ENCODE data around the gene CHRDL2.

CHRDL2 gene

DNA sequence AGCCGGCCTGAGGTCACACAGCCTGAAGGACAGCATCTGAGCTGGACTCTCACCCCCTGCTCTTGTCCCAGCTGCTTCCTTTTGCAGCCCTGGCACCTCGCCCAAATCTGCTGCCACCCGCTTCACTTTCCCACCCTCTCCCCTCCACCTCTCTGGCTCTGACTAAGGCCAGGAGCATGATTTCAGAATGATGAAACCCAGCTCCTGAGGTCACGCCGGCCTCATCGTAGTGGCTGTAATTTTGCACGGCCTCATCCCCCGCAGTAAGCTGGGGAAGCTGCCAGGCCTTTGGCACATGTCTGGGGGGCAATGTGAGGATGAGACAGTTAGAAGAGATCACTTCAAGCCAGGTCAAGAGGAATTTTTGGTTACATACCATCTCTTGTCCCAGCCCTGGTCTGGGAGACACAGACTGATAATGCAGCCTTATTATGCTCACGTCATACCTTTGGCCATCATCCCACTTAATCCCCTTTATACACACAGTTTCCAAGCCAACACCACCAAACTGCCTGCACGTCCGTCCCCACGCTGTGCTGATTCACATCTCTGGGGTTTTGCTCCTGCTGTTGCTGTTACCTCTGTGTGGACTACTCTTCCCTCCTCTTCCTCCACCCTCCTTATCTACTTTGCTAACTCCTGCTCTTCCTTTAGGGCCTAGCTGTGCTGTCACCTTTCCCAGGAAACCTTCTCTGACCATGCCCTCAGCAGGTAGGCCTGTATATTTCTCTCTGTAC is 58.1 kb downstream of the CHRDL2 start:
- TF ChIP-seq, protein P1, sequence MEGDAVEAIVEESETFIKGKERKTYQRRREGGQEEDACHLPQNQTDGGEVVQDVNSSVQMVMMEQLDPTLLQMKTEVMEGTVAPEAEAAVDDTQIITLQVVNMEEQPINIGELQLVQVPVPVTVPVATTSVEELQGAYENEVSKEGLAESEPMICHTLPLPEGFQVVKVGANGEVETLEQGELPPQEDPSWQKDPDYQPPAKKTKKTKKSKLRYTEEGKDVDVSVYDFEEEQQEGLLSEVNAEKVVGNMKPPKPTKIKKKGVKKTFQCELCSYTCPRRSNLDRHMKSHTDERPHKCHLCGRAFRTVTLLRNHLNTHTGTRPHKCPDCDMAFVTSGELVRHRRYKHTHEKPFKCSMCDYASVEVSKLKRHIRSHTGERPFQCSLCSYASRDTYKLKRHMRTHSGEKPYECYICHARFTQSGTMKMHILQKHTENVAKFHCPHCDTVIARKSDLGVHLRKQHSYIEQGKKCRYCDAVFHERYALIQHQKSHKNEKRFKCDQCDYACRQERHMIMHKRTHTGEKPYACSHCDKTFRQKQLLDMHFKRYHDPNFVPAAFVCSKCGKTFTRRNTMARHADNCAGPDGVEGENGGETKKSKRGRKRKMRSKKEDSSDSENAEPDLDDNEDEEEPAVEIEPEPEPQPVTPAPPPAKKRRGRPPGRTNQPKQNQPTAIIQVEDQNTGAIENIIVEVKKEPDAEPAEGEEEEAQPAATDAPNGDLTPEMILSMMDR (IDR thresholded peaks at IDR 0.05; ENCODE audit: low read depth, low read length, missing control alignments) = no peak
- no peak overlapping the region for H3K4me3 ChIP-seq (replicated peaks; ENCODE audit: low read depth, low read length)
- DNase-seq (ENCODE audit: extremely low read depth, low read depth) = peak; percentile 80

DNA sequence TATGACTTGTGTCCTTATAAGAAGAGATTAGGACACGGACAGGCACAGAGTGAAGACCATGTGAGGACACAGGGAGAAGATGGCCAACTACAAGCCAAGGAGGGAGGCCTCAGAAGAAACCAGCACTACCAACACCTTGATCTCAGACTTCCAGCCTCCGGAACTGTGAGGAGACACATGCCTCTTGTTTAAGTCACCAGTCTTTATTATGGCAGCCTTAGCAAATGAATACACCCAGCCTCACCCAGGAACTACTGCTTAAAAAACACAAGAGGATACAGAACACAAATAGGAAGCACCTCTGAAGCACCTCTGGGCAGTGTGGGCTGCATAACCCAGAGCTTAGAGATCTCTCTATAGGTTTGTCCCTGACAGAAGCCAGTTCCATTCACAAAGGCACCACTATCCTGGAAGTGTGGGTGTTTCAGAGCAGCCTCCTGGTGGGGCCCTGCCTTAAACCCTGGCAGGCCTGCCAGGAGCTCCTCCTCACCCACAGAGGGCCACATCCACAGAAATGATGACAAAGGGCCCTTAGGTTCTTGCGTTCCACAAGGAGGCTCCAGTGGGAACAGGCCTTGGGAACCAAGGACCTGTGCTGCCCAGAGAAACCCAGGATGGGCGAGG is 58.8 kb downstream of the CHRDL2 start:
- TF ChIP-seq, protein P1 (IDR thresholded peaks at IDR 0.05; ENCODE audit: low read depth, low read length, missing control alignments) = no peak
- DNase-seq (ENCODE audit: extremely low read depth, low read depth) = no peak
- no peak overlapping the region for H3K4me3 ChIP-seq (replicated peaks; ENCODE audit: low read depth, low read length)

DNA sequence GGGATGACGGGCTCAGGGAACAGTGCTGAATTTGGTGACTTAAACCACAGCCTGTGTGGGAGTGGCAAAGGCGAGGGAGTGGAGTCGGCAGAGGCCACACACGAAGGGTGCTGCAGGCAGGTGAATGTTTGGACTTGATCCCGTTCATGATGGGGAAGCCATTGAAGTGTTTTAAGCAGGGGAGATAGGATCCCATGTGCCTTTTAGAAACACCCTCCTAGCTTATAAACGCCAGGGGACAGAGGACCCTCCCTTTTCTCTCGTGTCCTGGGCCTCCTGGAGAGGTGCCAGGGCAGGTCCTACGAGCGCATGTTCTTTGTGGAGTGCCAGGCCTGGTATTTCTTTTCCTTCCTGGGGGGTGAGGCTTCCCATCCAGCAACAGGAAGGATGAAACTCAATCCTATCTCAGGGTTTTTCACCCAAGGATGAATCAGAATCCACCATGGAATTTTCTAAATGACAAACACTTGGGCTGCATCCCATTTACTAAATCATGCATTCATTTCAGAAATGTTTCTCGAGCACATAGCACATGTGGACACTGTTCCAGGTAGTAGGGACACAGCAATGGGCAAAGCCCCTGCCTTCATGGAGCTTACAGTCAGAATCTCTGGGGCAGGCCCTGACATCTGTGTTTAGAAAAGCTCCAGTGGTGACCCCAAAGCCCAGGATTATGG is 59.6 kb downstream of the CHRDL2 start:
- TF ChIP-seq, protein P1 (IDR thresholded peaks at IDR 0.05; ENCODE audit: low read depth, low read length, missing control alignments) = no peak
- H3K4me3 ChIP-seq (replicated peaks; ENCODE audit: low read depth, low read length) = no peak overlapping the region
- DNase-seq (ENCODE audit: extremely low read depth, low read depth) = no peak

DNA sequence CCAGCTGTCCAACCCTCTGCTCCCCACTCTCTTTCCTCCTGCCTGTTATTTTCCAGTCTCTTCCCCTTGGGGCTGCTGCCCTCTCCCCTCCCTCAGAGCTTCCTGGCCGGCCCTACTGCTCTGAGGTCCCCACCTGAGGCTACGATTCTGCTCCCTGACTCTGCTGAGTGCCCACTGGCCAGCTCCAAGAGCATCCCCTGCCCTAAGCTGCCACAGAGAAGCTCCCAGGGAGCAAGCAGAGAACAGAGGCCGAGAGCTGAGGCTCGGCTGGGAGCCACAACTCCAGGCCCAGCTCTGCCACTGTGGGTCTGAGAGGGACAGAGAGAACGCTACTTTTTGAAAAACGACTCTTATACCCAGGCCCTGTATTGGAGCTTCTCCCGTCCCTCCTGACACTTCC is 61.1 kb downstream of the CHRDL2 start:
- DNase-seq (ENCODE audit: extremely low read depth, low read depth) = no peak
- TF ChIP-seq, protein P1 (IDR thresholded peaks at IDR 0.05; ENCODE audit: low read depth, low read length, missing control alignments) = no peak
- no peak overlapping the region for H3K4me3 ChIP-seq (replicated peaks; ENCODE audit: low read depth, low read length)

DNA sequence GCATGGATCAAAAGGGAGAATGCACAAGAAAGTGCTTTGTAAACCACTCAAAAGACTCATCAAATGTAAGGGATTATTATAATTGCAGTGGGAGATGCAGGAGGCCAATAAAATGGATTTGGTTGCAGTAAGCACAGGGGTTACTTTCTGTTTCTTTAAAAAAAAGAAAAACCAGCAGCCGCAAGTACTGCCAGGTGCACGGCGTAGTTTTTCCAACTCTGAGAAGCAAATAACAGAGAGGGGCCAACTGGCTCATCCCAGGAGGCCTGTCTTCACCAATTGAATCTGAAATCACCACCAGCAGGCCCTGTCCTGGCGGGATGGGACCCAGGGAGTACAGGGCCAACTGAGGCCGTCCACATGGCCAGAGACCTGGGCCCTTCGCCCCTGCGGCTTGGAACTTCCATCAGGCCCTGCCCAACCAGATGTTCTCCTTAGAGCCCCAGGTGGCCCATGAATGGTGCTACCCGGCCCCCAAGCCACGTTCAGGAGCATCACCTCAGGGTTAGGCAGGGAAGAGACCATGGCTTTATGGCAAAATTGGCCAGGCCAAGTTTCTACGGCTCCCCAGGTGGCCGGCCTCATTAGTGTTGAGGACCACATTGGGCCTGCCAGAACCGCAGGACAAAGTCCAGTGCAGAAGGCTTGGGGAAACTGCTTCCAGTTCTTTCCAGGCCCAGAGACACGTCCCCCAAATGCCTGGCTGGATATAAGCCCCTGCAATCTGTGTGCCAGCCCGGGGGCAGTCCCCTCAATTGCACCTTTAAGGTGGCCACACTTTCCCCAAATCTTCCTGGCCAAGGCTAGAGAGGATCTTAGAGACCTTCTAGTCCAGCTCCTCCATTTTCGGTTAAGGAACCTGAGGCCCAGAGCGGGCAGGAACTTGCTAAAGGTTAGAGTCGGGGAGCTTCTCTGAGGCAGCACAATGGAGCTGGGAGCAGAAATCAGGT is 61.7 kb downstream of the CHRDL2 start:
- H3K4me3 ChIP-seq (replicated peaks; ENCODE audit: low read depth, low read length) = no peak overlapping the region
- no peak for DNase-seq (ENCODE audit: extremely low read depth, low read depth)
- TF ChIP-seq, protein P1 (IDR thresholded peaks at IDR 0.05; ENCODE audit: low read depth, low read length, missing control alignments) = no peak

DNA sequence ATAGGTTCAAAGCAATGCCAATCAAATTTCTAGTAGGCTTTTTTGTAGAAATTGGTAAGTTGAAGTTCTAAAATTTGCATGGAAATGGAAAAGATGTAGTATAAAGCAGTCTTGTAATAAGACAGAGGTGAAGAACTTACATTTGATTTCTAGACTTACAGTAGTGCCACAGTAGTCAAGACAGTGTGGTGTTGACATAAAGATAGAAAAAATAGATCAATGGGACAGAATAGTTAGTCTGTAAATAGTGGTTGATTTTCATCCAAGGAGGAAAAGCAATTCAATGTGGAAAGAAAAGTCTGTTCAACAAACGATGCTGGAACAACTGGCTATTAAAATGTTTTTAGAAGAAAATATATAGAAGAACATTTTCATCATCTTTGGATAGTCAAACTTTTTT is 67.9 kb downstream of the CHRDL2 start:
- no peak for DNase-seq (ENCODE audit: extremely low read depth, low read depth)
- TF ChIP-seq, protein P1 (IDR thresholded peaks at IDR 0.05; ENCODE audit: low read depth, low read length, missing control alignments) = no peak
- H3K4me3 ChIP-seq (replicated peaks; ENCODE audit: low read depth, low read length) = no peak overlapping the region
